Stimulated activated effector memory CD8-positive, alpha-beta T cell treated with anti-CD3 and anti-CD28 coated beads, Interleukin-12 subunit alpha, Interleukin-12 subunit beta, amount 100 ng/mL, for 72 hours (primary cell): ENCODE measurements around the gene CD300A.
"Not testable (repeated sequence)": the region's sequence is repeated elsewhere in the genome, so short reads cannot be mapped to it uniquely, and the experiment has no call there.

Source experiments
- ATAC-seq: fragments of 150-1000 bp; cut with Tn5 transposase; 2 replicates; pipeline ENCODE4 v1.10.0; 2021
- DNase-seq, 2 donors: peaks; one replicate each; pipeline ENCODE4 v3.0.0; 2021 to 2022; ENCODE audit warnings: low spot score in 2 of 2
- H3K27ac Mint-ChIP-seq: one replicate; pipeline ENCODE4 v1.8.0; 2022; ENCODE audit warnings: mild to moderate bottlenecking, mixed read lengths
- H3K36me3 Mint-ChIP-seq: one replicate; pipeline ENCODE4 v1.8.0; 2022; ENCODE audit warnings: mild to moderate bottlenecking, mixed read lengths
- H3K4me1 Mint-ChIP-seq: one replicate; pipeline ENCODE4 v1.8.0; 2022; ENCODE audit warnings: mixed read lengths
- H3K4me3 Mint-ChIP-seq: one replicate; pipeline ENCODE4 v1.8.0; 2022; ENCODE audit warnings: mild to moderate bottlenecking, mixed read lengths
- H3K9me3 Mint-ChIP-seq: one replicate; pipeline ENCODE4 v1.8.0; 2022; ENCODE audit warnings: mixed read lengths

The CD300A gene

DNA sequence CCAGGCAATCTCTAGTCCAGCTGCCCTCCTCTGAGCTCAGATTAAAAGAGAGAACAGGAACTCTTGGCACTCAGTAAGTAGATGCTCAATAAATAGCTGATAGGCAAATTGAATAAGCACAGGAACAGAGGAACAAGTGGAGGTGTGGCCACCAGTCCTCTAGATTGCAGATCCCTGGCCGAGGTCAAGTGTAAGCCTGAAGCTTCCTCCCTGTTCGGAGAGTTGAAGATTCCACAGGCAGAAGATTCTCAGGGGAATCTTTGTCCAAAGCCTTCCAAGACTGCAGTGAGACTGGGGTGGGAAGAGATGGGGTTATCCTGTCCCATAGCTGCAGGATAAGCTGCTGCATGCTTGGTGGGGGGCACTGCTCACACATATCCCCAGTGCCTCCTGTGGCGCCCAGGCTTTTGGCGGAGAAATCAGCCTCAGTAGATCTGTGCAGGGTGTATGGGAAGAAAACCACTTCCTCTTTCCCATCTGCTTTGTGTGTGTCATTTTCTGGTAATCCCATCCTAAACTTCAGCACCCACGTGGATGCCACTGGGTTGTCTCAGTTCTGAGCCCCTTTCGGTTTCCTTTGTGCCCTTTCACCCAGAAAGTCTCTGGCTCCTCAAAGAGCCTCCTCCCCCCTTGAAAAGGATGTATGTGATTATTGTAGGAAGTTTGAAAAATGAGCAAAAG lies 12.1 kb downstream of the CD300A start:
- DNase-seq (no peak), ATAC-seq (peak; percentile 48)
- Mint-ChIP-seq H3K9me3 (peaks cover 4% of the 10 kb centered on the region), H3K36me3 (peaks cover 61% of the 10 kb centered on the region), H3K4me1 (peaks cover 89% of the 10 kb centered on the region), H3K4me3 (peak overlapping the region; percentile 37), H3K27ac (peak overlapping the region; percentile 90)

DNA sequence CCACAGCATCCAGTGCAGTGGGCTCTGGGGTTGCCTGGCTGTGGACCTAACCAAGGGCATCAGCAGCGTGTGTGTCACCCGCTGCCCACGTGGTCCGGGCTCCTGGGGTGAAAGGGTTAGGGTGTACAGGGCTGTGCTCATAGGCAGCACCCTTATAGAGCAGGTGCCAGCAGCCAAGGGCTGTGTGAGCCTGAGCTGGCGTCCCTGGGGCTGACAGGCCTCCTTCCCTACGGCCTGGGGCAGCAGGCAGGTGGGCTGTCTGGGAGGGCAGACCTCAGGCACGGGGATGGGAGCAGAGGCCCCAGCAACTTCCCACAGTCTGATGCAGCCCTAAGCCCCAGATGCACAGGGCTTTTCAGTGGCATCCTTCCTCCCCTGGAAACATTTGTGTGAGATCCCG lies 13.9 kb downstream of the CD300A start:
- Mint-ChIP-seq H3K4me1 (peaks cover 72% of the 10 kb centered on the region), H3K4me3 (peak overlapping the region; percentile 37), H3K36me3 (peaks cover 58% of the 10 kb centered on the region), H3K27ac (peak overlapping the region; percentile 90), H3K9me3 (peaks cover 4% of the 10 kb centered on the region)
- ATAC-seq, result no peak
- DNase-seq, result no peak

DNA sequence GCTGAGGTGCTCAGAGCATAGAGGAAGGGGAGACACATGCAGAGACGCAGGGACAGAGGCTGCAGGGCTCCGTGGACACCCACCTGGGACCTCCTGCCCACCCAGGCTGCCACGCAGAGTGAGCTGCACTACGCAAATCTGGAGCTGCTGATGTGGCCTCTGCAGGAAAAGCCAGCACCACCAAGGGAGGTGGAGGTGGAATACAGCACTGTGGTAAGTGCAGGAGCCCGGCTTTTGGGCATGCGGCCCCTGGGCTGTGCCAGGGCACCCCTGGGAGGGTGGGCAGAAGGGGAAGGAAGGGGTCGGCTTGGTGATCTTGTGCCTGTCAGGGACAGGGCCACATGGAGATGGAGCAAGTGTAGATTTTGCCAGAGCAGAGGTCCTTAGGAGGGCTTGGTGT lies 15.2 kb downstream of the CD300A start:
- no peak for ATAC-seq
- Mint-ChIP-seq H3K36me3 (peaks cover 58% of the 10 kb centered on the region), H3K27ac (peak overlapping the region; percentile 90), H3K9me3 (no peaks in the 10 kb centered on the region), H3K4me3 (no peak overlapping the region), H3K4me1 (peaks cover 62% of the 10 kb centered on the region)
- no peak for DNase-seq

DNA sequence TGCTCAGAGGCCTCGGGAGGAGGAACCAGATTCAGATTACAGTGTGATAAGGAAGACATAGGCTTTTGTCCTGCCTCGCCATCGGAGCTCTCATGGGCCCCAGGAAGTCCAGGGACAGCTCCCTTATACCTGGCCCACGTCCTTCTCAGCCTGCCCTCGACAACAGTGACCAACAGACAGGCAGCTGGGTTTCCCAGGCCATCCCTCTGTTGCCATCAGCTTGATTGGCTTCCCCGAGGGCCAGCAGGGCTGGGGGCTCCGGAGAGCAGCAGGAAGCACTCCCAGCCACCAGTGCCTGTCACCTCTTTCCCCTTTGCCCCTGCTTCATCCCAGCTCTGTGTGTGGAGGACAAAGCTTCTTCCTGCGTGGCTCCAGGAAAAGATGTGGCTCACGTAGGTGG lies 17.6 kb downstream of the CD300A start:
- Mint-ChIP-seq H3K9me3 (no peaks in the 10 kb centered on the region), H3K4me3 (no peak overlapping the region), H3K4me1 (peaks cover 53% of the 10 kb centered on the region), H3K36me3 (peaks cover 59% of the 10 kb centered on the region), H3K27ac (peak overlapping the region; percentile 90)
- no peak for DNase-seq
- ATAC-seq, result no peak

DNA sequence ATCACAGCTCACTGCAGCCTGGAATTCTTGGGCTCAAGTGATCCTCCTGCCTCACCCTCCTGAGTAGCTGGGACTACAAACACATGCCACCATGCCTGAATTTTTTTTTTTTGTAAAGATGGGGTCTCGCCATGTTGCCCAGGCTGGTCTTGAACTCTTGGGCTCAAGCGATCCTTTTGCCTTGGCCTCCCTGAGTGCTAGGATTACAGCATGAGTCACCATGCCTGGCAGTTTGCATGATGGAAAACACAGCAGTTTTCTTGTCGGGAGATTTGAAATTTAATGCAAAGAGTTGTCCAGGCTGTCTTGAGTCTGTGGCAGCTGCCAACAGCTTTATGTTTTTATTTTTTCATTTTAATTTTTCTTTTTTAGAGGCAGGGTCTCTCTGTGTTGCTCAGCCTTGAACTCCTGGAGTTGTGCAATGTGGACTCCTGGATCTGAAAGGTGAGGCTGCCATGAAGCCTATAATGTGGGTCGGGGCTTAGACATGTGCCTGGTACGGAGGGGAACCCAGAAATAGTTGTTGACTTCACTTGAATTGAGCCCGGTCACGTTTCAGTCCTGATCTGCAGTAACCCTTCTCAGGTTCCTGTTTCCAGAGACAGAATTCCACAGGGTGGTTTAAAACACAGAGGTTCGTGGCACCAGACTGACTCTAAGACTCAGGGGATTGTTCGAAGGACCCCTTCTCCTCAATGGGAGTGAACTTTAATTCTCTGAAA lies 18.7 kb downstream of the CD300A start:
- ATAC-seq (no peak), DNase-seq (no peak)
- Mint-ChIP-seq H3K4me1 (peaks cover 50% of the 10 kb centered on the region), H3K4me3 (no peak overlapping the region), H3K9me3 (no peaks in the 10 kb centered on the region), H3K27ac (peak overlapping the region; percentile 90), H3K36me3 (peaks cover 52% of the 10 kb centered on the region)

DNA sequence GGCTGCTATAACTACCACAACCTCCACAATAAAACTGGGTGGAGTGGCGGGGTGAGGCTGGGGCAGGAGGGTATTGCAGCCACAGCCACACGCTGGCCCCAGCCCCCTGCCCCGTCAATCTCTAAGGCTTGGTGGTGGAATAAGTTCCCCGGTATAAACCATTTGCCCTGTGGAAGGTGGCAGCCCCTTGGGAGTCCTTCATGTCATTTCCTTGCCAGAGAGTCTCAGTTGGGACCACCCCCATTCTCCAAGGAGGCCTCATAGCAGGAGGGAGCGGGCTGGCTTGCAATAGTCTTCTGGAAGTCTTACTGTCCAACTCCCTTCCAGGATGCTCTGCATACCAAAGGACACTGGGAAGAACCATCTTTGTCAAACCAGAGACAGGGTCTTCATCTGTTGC lies 19.4 kb downstream of the CD300A start:
- no peaks in the 10 kb centered on the region for H3K9me3 Mint-ChIP-seq
- no peak overlapping the region for H3K27ac Mint-ChIP-seq
- H3K4me1 Mint-ChIP-seq, result peaks cover 43% of the 10 kb centered on the region
- H3K4me3 Mint-ChIP-seq, result no peak overlapping the region
- ATAC-seq, result no peak
- H3K36me3 Mint-ChIP-seq, result peaks cover 49% of the 10 kb centered on the region
- DNase-seq, result no peak

DNA sequence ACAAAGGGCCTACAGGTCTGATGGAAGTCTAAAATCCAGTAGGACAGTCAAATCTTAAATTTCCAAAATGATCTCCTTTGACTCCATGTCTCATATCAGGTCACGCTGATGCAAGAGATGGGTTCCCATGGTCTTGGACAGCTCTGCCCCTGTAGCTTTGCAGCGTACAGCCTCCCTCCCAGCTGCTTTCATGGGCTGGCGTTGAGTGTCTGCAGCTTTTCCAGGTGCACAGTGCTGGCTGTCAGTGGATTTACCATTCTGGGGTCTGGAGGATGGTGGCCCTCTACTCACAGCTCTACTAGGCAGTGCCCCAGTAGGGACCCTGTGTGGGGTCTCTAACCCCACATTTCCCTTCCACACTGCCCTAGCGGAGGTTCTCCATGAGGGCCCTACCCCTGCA lies 21.8 kb downstream of the CD300A start:
- H3K36me3 Mint-ChIP-seq, result peaks cover 27% of the 10 kb centered on the region
- H3K4me1 Mint-ChIP-seq, result peaks cover 38% of the 10 kb centered on the region
- not testable (repeated sequence) for ATAC-seq, H3K9me3 Mint-ChIP-seq, DNase-seq, H3K27ac Mint-ChIP-seq, H3K4me3 Mint-ChIP-seq

DNA sequence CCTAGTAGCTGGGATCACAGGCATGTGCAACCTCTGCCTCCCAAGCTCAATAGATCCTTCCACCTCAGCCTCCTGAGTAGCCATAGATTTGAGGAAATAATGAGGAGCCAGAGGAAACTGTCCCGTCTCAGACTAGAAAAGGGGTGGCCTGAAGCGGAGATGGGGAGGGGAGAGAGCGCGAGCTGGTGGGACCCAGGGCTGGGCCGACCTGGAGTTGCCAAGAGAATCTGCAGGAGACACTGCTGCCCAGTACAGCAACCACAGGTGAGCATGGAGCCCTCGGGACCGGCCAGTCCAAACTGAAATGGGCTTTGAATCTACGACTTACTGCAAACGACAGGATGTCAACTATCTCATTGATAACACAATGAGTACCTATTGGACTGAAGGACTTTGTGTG lies 24.3 kb downstream of the CD300A start:
- H3K27ac Mint-ChIP-seq, result no peak overlapping the region

DNA sequence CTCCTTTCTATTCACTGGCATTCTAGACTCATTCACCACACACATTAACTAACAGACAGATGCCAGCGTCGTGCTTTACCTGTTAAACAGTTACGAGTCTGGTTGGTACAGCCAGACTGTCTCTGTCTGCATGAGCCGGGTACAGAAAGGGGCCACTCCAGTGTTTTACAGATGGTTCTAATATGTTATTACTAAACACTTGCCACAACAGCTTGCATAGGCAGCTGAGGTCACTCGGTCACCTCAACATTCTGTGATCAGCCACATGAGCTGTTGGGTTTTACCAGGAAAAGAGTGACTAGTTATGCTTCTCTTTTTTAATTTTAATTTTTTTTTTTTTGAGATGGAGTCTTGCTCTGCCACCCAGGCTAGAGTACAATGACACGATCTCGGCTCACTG lies 25.2 kb downstream of the CD300A start:
- DNase-seq, result no peak
- ATAC-seq, result peak; percentile 93
- peak overlapping the region; percentile 46 for H3K4me3 Mint-ChIP-seq
- peak overlapping the region; percentile 91 for H3K27ac Mint-ChIP-seq
- no peaks in the 10 kb centered on the region for H3K9me3 Mint-ChIP-seq
- peaks cover 8% of the 10 kb centered on the region for H3K36me3 Mint-ChIP-seq
- peaks cover 40% of the 10 kb centered on the region for H3K4me1 Mint-ChIP-seq

More for the DNA sequence above, 24.3 kb downstream of the CD300A start:
- no peaks in the 10 kb centered on the region for H3K9me3 Mint-ChIP-seq
- H3K4me1 Mint-ChIP-seq, result peaks cover 40% of the 10 kb centered on the region
- DNase-seq, result no peak
- peaks cover 14% of the 10 kb centered on the region for H3K36me3 Mint-ChIP-seq
- ATAC-seq, result no peak
- H3K4me3 Mint-ChIP-seq, result no peak overlapping the region

DNA sequence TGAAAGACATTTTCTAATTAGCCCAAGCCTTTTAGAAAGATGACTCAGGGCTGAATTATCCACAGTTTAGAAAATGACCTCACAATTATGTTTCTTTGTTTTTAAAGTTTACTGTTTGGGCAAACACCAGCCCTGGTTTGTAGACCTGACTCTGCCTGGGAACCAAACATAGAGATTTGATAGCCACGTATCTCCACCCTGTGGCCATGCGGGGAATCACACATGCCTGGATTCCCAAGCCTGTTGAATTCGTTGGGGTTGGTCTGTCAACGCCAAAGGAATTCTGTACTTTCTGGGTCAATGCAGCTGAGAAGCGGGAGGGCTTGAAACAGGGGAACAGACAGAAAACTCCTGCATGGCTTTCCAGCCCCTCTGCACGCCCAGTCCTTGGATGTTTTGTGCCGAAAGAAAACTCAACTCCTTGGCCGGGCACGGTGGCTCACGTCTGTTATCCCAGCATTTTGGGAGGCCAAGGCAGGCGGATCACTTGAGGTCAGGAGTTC lies 26.9 kb downstream of the CD300A start:
- DNase-seq, result peak; percentile 54 to 78
- H3K36me3 Mint-ChIP-seq, result no peaks in the 10 kb centered on the region
- H3K4me1 Mint-ChIP-seq, result peaks cover 36% of the 10 kb centered on the region
- no peaks in the 10 kb centered on the region for H3K9me3 Mint-ChIP-seq
- no peak overlapping the region for H3K27ac Mint-ChIP-seq
- H3K4me3 Mint-ChIP-seq, result no peak overlapping the region
- ATAC-seq, result peak; percentile 77

DNA sequence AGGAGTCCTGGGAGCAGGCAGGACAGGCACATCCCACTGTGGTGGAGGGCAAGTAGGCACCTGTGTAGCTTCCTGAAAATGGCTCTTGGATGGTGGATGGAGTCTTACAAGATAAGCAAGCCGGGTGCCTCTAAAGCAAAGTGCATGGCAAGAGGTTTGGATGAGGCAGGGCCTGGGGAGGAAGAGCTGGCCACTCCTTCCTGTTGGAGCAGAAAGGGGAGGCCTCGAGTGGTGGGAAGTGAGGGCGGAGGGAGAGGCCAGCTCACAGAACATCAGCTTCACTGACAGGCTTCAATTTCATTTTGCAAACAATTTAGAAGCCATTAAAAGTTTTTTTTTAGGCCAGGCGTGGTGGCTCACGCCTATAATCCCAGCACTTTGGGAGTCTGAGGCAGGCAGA lies 31.0 kb downstream of the CD300A start:
- Mint-ChIP-seq H3K4me1 (peaks cover 12% of the 10 kb centered on the region), H3K9me3 (no peaks in the 10 kb centered on the region), H3K36me3 (no peaks in the 10 kb centered on the region), H3K27ac (no peak overlapping the region), H3K4me3 (no peak overlapping the region)
- DNase-seq (no peak), ATAC-seq (no peak)

DNA sequence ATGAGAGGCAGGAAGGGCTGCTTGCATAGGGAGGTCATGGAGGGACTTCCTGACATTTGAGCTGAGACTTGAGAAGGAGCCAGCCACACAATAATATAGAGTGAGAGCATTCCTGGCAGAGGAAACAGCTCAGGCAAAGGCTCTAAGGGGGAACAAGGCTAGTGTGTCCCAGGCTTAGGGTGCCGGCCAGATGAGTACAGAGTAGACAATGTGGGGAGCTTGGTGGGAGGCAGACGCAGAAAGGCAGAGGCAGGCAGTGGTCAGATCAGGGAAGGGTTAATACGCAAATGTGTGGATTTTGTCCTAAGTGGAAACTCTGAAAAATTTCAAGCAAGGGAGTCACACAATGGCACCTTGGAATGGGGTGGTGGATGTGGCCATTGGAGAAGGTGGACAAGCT lies 33.6 kb downstream of the CD300A start:
- no peak for DNase-seq
- H3K4me3 Mint-ChIP-seq, result no peak overlapping the region
- no peaks in the 10 kb centered on the region for H3K9me3 Mint-ChIP-seq
- ATAC-seq, result no peak
- no peak overlapping the region for H3K27ac Mint-ChIP-seq
- H3K4me1 Mint-ChIP-seq, result peaks cover 4% of the 10 kb centered on the region
- no peaks in the 10 kb centered on the region for H3K36me3 Mint-ChIP-seq

DNA sequence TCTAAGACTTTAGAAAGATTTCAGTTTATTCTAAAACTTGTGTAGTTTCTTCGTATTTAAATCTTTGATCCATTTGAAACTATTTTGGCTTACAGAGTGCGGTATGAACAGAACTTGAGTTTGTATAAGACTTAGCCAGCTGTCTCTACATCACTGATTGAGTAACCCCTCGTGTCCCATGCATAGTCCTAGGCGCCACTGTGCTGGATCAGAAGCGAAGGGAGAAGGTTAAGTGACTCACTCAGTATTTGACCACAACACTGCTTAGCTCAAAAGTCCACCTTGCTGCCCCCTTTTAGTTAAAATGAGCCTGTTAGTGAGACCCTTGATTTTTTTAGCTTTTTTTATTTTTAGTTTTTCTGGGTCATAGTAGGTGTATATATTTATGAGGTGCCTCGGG lies 36.4 kb downstream of the CD300A start:
- Mint-ChIP-seq H3K4me3 (no peak overlapping the region), H3K9me3 (no peaks in the 10 kb centered on the region), H3K27ac (no peak overlapping the region), H3K36me3 (no peaks in the 10 kb centered on the region), H3K4me1 (no peaks in the 10 kb centered on the region)
- ATAC-seq (no peak), DNase-seq (no peak)

DNA sequence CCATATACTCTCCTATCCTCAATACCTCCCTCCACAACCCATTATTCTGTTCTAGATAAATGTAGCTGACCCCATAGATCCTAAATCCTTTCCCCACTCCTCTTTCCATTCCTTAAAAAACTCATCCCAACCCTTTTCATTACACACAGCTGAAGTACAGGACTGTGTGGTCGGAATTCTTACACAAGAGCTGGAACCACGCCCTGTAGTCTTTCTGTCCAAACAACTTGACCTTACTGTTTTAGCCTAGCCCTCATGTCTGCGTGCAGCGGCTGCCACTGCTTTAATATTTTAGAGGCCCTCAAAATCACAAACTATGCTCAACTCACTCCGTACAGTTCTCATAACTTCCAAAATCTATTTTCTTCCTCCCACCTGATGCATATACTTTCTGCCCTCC lies 37.5 kb downstream of the CD300A start:
- not testable (repeated sequence) for ATAC-seq, H3K27ac Mint-ChIP-seq, H3K4me3 Mint-ChIP-seq, DNase-seq, H3K9me3 Mint-ChIP-seq, H3K4me1 Mint-ChIP-seq, H3K36me3 Mint-ChIP-seq

DNA sequence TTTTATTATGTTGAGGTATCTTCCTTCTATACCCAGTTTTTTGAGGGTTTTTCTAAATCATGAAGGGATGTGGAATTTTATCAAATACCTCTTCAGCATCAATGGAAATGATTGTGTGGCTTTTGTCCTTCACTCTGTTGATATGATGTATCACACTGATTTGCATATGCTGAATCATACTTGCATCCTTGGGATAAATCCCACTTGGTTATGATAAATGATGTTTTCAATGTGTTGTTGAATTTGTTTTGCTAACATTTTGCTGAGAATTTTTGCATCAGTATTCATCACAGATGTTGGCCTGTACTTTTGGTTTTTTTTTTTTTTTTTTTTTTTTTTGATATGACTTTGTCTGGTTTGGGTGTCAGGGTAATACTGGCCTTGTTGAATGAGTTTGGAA lies 41.7 kb downstream of the CD300A start:
- DNase-seq, result no peak
- Mint-ChIP-seq H3K4me1 (peaks cover 21% of the 10 kb centered on the region), H3K27ac (no peak overlapping the region), H3K9me3 (no peaks in the 10 kb centered on the region), H3K4me3 (no peak overlapping the region), H3K36me3 (peaks cover 10% of the 10 kb centered on the region)
- no peak for ATAC-seq

DNA sequence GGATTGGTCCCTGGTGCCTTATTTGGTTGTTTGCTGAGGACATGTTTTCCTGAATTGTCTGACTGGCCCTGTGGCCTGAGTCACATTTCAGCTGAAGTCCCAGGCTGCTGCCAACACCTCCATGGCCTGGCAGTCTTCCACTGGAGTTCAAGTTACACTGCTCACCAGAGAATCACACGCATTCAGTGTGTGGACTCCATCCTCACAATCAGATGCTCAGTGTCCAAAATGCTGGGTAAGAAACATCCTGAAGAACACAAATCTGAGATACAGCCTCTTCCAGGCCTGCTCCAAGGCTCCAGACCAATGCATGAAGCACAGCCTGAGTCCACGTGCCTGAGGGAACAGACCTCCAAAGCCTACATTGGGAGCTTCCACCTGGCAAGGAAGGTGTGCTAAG lies 45.6 kb downstream of the CD300A start:
- Mint-ChIP-seq H3K36me3 (peaks cover 30% of the 10 kb centered on the region), H3K4me3 (peak overlapping the region; percentile 17), H3K9me3 (peaks cover 2% of the 10 kb centered on the region), H3K4me1 (peaks cover 40% of the 10 kb centered on the region), H3K27ac (peak overlapping the region; percentile 89)
- ATAC-seq, result no peak
- peak in 1 of 2 donors; percentile 38 for DNase-seq
